ENCODE data around the gene PDE8A.
A peak's percentile ranks its signal among the peaks of the same experiment; 100 is the strongest.

Gene PDE8A

DNA sequence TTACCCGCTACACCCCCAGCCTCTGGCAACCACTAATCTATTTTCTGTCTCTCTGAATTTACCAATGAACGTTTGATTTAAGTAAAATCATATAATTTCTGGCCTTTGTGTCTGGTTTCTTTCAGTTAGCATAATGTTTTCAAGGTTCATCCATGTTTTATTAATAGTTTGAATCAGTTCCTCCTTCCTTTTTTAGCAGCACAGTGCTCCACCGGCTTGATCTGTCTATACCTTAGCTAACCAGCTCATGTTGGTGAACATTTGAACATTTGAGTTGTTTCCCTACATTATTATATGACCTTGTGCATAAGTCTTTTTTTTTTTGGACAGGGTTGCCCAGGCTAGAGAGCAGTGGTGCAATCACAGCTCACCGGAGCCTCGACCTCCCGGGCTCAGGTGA is 33.3 kb downstream of the PDE8A start:
- DNase-seq = no peak

DNA sequence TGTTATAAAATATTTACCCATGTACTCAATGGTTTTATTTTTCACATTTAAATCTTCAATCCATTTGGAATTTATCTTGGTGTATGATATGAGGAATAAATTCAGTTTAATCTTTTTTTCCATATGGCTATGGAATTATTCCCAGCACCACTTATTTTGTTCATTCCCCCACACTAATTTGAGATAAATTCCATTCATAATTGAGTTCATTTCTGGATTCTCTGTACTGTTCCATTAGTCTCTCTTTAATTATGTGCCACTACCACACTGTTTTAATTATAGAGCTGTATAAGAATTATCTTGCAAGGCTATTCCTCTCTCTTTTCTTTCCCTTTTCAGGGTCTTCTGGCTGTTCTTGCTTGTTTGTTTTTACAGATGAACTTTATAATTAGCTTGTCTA is 34.6 kb downstream of the PDE8A start:
- no peak for DNase-seq

DNA sequence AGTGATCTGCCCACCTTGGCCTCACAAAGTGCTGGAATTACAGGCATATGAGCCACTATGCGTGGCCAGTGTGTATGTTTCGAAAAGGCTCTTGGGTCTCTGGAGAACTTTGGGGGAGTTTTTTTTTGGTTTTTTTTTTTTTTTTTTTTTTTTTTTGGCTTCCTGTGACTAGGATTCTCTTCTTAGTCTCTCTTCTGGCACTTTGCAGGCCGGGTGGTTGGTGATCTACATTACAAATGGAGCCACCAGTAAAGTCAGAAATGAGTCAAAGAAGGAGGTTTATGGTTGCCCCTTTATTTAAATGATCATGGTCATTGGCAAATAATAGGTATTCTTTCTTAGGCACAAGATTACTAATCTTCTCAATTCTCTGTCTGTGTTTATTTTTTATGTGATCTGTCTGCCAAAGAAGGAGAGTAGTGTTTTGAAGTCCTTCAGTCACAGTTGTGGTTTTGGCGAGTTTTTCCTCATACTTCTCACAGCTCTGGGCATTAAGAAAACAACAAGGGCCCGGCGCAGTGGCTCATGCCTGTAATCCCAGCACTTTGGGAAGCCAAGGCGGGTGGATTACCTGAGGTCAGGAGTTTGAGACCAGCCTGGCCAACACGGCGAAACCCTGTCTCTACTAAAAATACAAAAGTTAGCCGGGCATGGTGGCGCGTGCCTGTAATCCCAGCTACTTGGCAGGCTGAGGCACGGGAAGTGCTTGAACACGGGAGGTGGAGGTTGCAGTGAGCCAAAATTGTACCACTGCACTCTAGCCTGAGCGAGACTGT is 38.3 kb downstream of the PDE8A start:
- DNase-seq = no peak

DNA sequence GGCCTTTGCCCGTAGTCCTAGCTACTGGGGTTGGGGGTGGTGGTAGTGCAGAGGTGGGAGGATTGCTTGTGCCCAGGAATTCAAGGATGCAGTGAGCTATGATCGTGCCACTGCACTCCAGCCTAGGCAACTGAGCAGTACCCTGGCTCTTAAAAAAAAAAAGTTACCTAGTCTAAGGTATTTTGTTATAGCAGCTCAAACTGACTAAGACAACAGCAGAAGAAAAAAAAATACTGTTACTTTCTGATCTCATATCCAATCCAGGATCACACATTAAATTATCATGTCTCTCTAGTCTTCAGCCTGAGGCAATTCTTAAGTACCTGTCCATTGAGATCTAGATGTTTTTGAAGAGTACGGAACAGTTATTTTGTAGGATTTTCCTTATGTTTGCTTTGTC is 39.8 kb downstream of the PDE8A start:
- no peak for DNase-seq

DNA sequence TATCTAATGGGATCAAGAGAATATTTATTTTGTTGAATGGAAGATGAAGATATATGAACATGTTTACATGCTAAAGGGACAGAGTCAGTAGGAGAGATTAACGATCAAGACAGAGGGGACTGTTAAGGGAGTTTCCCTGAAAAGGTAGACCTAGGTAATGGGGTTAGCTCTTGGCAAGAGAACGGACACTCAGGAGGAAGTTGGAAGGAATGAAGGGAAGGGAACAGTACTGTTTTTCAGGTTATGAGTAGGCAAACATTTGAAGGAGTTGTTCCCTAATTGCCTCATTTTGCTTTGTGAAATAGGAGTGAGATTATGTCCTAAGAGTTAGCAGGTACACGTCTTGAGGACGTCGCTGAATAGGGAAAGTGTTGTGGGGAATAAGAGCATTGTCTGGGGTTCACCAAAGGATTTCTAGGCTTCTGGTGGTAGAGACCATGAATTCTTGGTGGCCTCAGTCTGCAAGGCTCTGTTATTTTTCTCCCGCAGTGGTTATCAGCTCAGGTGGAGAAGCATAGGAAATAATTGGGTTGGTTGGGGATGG is 41.3 kb downstream of the PDE8A start:
- DNase-seq = no peak

DNA sequence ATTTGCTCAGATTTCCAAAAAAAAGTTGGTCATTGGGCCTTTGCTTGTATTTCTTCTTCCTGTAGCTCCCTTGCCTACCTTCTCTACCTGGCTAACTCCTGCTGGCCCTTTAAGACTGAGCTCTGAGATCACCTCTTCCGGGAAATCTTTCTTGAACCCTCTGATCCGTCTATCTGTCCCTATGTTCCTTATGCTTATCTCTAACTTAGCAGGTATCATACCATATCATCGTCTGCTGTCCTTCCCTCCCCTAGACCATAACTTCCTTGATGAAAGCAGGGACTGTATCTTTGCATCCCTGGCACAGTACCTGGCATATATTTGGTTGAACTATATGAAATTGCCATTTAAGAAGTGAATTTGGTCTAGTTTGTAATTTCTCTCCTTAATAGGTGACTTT is 42.3 kb downstream of the PDE8A start:
- no peak for DNase-seq

DNA sequence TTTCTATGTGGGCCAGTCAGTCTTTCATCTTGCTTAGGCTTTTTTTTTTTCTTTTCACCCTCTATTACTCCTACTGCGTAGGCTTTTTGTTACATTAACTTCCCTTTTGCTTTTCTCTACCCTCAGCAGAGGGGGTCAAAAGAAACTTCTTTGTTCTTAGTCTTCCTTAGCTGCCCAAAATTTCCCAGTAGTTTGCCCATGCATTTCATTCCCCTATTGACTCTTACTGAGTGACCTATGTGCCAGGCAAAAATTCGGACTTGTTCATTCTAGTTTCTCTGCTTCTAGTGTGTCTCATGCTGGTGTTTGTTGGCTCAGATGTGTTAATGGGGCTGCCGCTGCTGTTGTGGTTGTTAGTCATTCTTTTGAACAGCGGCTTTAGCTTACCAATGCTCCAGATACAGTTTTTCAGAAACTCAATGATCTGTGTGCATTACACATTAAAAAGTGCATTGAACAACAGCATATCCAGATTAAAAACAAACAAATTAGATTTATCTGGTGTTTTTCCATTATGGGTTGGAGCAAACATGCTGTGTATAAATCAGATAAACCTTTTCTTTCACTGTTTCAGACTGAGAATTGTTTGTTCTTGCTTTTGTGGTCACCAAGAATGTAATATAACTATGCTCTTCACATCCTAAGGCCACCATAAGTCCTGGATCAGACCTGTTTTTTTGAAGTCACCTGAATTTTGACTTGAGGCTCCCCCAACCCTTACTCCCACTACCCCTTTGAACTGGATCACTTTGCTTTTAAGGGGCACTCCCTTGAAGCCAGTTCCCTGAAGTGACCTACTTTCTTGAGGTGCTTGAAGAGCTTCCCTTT is 43.1 kb downstream of the PDE8A start:
- no peak for DNase-seq

DNA sequence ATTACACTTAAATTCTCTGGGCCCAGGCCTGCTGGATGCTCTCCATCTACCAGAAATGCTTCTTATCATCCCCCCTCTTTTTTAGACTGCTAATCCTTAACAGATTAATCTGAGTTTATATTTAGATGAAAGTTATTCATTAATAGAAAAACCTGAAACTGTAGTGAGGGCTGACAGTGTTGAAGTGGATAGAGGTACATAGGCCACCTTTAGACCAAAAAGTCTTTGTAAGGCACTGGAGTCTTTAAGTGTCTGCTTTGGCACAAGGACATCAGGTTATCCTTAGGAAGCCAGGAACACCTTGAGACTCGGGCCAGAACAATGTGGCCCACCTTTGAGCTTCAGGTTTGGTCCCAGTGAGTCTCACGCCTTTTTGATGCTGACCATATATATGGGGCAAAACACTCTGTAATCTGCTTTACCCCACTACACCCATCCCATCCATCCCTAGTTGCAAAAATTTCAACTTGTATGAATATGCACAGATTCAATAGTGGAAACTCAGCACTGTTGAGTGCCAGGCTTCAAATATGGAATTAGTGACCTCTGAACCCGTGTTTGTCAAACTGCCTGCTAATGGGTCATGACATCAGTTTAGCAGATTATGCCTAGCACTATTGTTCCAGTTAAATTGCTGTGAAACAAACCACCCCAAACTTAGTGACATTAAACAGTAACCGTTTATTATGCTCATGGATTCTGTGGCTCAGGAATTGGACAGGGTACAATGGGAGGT is 44.0 kb downstream of the PDE8A start:
- DNase-seq = no peak

DNA sequence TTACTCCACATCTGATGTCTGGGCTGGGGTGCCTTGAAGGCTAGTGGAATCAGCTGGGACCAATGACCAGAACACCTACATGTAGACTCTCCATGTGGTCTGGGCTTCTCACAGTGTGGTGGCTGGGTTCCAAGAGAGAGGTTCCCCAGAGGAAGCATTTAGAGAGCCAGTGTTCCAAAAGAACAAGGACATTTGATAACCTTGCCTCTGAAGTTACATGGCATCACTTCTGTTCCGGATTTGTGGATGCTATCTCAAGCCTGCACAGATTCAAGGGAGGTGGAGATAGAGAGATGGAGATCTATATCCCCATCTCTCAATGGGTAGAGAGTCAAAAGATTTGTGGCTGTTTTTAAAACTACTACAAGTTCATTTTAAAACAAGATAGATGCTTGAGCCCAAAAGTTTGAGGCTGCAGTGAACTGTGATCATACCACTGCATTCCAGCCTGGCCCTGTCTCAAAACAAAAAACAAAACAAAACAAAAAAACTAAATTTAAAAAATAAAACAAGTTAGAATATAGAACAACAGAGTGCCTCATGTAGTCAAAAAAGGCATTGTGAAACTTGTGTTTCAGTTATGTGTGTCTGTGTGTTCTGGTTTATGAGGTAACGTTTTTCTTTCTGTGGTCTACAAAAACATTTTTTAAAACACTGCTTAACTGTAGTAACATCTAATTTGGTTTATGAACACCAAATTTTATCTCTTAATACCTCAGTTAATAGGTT is 44.8 kb downstream of the PDE8A start:
- DNase-seq = no peak

DNA sequence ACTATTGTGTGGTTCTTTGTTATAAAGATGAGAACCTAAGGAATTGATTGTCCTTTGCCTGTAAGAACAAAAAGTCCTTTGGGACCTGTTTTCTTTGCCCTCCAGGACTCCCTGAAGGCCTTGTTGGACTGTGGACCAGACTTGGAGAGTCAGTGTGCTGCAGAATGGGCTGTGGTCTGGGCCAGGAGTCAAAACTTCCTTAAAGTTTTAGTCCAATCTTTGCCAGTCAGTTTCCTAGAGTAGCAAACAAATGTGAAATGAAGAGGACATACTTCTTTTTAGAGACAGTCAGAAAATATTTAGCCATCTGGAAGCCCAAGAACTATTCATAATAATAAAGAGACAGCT is 45.4 kb downstream of the PDE8A start:
- no peak for DNase-seq

DNA sequence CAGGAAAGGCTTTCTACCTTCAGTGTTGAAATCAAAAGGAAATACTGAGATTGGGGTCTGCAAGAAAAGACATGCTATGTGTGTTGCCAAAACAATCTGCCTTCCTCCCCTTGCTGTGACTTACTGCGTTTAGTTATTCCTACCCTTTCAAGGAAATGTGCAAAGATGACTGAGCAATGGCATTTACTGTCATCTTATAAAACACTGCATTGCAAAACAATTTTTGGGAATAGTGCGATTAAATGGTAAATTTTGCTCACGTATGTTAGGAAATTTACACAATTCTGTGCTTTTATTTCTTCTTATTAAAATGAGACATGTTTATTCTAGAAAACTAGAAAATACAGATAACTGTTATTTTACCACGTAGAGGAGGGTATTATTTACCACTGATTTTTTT is 45.8 kb downstream of the PDE8A start:
- no peak for DNase-seq

DNA sequence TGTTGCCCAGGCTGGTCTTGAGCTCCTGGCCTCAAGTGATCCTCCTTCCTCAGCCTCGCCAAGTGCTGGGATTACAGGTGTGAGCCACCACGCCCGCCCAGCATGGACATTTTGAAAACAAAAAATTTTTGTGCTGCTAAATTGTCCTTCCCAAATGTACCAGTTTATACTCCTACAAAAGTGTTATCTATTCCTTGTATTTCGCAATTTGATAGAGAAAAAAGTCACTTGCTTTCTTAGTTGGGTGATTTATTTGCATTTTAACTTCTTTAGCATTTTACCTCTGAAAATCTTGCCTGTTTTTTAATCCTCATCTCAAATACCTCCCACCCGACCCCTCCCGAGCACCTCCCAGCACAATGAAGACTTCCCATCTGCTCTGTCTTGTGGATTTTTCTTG is 46.8 kb downstream of the PDE8A start:
- DNase-seq = no peak

DNA sequence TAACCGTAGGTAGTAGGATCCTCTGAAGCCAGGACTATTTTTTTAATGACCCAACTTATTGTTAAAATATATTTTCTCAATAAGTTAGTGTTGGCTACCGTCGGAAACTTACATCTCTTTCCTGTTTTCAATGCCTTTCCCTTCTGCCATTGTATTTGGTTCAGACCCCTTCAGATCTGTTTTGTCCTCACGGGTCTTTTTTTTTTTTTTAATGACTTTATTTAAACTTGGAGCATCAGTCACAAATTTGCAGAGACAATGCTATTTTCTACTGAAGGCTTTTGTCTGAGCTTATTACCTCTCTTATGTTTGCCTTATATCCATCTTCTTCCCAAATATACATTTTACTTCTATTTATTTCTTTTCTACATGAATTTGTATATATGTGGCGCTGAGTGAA is 47.6 kb downstream of the PDE8A start:
- DNase-seq = no peak

DNA sequence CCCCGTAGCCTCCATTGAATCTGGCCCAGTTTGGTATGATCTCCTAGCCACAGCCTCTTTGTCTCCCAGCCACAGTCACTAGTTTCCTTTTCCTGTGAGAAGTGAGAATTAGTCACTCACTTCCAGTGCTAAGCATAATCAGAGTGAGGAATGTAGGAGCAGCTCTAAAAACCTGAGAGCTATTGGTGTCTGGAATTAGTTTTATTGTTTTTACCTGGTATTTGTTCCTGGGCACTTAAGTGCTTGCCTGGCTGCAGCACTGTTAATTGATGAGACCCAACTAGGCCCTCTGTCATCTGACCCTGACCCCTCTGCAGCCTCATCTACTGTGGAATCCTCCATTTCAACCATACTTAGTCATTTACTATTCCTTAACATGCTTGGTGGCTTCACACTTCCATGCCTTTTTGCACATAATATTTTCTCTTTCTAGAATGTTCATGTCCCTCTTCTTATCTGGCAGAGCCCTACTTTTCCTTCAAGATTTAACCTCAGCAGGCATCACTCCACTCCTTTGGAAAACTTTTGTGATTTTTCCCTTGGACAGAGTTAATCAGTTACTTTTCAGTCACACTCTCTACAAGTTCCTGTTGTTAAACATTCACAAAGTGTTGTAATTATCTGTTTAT is 48.8 kb downstream of the PDE8A start:
- peak; percentile 17 for DNase-seq

DNA sequence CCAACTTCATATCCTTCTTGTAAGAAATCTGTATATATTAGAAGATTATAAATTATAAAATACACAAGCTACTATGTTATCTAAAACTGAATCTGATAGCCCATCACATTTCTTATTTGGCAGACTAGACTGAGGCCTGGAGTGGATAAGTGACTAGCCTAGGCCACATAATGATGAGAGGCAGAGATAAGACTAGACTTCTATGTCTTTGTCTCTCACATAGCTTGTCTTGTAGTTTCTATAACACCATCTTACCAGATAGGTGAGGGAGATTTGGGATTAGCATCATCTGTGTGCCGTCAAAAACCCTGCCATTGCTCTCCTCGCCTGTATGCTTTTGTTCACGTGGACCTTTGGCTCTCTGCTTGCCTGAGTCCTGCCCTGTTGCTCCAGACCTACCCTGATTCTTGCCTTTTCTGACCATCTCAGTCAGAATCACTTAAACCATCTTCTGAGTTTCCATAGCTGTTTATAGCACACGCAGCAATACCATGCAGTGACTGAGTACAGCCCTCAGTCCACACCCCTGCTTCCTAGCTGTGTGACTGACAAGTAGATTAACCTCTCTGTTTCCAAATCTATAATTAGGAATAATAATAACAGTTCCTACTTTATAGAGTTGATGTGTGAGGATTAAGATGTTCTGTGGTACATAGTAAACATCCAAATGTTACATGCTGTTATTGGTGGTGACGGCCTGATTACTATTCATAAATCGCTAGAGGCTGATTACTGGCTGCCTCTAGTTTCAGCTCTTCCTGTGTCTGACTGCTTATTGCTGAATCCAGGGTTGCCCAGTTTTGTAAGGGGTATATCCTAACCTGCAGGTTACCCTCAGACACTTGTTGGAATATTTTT is 49.7 kb downstream of the PDE8A start:
- DNase-seq = no peak

DNA sequence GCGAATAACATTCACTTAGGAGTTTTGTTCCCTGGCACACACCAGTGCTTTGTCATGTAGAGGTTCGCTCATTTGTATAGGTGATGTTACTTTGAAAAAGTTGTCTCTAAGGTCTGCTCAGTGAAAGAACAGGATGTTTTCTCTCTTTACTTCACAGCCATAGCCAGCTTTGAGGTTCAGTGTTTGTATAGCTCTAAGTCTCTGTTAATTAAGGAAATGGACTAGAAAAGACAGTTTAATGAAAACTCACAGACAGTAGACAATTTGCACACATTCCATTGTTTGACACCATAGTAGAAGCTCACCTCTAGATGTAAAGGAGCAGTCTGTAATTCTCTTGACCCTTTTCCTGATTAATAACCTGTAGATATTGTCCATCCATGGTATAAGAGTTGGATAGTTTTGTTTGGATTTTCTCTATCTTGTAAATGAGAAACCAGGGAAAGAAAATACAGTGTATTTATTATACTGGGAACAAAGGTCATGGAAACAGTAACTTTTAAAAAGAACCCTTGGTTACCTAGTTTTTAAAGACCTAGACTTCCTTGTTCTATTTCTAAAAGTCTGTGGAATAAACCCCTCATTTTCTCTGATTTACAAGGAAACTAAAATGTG is 50.4 kb downstream of the PDE8A start:
- DNase-seq = no peak

DNA sequence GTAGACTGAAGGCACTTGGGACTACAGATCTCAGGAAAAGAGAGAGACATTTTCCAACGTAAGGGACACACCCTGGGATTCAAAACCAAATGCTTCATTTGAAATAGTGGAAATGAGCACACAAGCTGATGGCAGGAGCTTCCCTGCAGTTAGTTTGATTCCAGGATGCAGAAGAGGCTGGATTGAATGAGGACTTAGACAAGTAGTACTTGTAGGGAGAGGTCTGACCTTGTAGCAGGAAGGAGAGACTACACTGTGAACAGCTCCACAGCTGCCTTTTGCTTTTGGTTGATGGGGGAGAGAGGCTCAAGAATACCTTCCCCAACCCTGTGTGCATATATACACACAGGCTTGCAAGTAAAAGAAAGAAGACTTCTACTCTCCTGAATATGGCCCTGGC is 51.5 kb downstream of the PDE8A start:
- no peak for DNase-seq

DNA sequence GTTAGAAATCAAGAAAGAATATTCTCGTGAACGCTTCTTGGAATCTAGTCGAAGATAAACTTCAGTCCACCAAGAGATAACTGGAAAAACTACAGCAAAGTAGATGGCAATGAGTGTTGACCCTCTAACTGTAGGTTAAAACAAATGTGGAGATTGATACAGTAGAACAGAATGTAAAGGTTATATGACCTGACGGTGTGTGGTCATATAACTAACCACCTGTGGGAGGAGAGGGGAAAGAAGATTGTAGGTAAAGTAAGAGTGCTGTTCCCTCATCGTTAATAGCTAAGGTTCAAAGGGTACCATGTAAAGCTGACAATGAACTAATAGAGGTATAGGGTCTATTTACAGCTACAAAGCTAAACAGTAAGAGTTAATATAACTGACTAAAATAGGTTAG is 52.6 kb downstream of the PDE8A start:
- DNase-seq = no peak

DNA sequence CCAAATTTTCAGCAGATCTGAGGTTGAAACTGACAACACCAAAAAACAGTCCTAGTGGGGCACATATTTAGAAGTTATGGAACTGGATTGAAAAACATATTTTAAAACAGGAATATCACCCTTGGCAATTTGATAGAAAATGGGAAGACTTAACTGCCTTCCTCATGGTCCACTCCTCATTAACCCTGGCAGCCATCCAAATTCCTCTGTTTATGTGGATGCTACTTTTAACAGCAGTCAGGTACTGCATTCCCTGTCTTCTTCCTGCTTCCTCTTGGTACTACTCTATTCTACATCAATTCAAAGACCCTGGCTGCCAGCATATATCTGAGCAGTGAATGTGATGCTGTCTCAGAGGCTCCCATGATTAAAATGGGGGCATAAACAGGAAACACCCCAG is 54.3 kb downstream of the PDE8A start:
- no peak for DNase-seq

DNA sequence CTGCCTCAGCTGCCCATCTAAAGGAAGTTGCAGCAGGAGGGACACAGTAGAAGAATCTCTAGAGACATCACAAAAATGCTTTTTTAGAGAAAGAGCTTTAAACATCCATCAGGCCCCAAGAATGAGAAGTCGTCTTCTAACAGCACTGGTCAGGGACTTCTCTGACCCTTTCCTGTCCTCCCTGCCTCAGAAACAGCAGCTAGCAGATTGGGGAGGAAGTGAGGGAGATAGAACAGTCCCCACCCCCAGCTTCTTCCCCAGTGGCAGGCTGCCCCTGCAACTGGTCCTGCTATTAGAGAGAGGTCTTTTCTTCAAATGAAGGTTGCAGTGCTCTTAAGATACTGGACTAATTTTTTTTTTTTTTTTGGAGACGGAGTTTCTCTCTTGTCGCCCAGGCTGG is 55.1 kb downstream of the PDE8A start:
- DNase-seq = no peak

DNA sequence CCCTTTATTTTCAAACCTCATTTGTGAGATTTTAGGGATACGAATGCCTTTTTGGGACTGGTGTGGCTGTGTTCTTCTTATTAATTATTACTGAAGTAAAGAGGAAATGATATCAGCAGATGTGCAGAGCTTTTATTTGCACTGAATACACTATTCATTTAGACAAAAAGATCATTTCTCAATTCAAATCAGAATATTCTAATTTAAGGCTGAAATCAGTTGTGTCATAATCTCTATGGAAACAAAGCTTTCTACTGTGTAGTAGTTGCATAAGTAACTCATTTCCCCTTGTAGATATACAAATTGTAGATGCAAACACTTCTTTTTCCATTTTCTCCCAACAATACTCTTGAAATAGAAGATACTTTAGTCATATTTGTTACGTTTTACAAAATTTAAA is 56.0 kb downstream of the PDE8A start:
- no peak for DNase-seq
